SK-N-SH treated with all-trans-retinoic acid at 6 μM for 48 hours (cell line): ENCODE results near the gene RAP1GAP.

Experiments used
- ARNTL ChIP-seq: fragments of 450-650 bp; formaldehyde crosslinking; IDR thresholded peaks from 2 replicates; pipeline ENCODE4 v1.5.0; 2020; ENCODE audit warnings: low read depth, mild to moderate bottlenecking, moderate library complexity, borderline replicate concordance
- OSR1 ChIP-seq: fragments of 250-450 bp; sonication (Bioruptor Pico); IDR thresholded peaks from 2 replicates; pipeline ENCODE4 v1.8.0; 2022; ENCODE audit warnings: moderate library complexity, mild to moderate bottlenecking, inconsistent platforms
- RARB ChIP-seq: fragments of 250-450 bp; sonication (Bioruptor Pico); IDR thresholded peaks from 2 replicates; pipeline ENCODE4 v1.8.0; 2021; ENCODE audit warnings: mild to moderate bottlenecking, moderate library complexity
- SNAI2 ChIP-seq: fragments of 250-450 bp; sonication (Bioruptor Pico); IDR thresholded peaks from 2 replicates; pipeline ENCODE4 v1.5.0; 2020; ENCODE audit warnings: mild to moderate bottlenecking, moderate library complexity
- TOX ChIP-seq: fragments of 250-450 bp; sonication (Bioruptor Pico); IDR thresholded peaks from 2 replicates; pipeline ENCODE4 v1.8.0; 2021; ENCODE audit warnings: mild to moderate bottlenecking, moderate library complexity, borderline replicate concordance
- ZC3H10 ChIP-seq: fragments of 250-450 bp; sonication (Bioruptor Pico); IDR thresholded peaks from 2 replicates; pipeline ENCODE4 v1.5.1; 2021; ENCODE audit warnings: mild to moderate bottlenecking, moderate library complexity
- ZFP3 ChIP-seq: fragments of 250-450 bp; sonication (Bioruptor Pico); IDR thresholded peaks from 2 replicates; pipeline ENCODE4 v1.5.0; 2020; ENCODE audit warnings: mild to moderate bottlenecking, moderate library complexity
- ZFP30 ChIP-seq: fragments of 450-650 bp; formaldehyde crosslinking; IDR thresholded peaks from 2 replicates; pipeline ENCODE4 v1.5.0; 2022; ENCODE audit warnings: mild to moderate bottlenecking, moderate library complexity
- ZNF565 ChIP-seq: fragments of 450-650 bp; formaldehyde crosslinking; conservative IDR thresholded peaks from 2 replicates; pipeline ENCODE4 v1.5.0; 2020; ENCODE audit warnings: low read depth, mild to moderate bottlenecking, moderate library complexity
- ZNF70 ChIP-seq: fragments of 450-650 bp; formaldehyde crosslinking; IDR thresholded peaks from 2 replicates; pipeline ENCODE4 v1.5.0; 2020; ENCODE audit warnings: mild to moderate bottlenecking, moderate library complexity
- TF ChIP-seq, protein P1 (sequence below): fragments of 250-450 bp; sonication (Bioruptor Pico); IDR thresholded peaks from 2 replicates; pipeline ENCODE4 v1.8.0; 2020; ENCODE audit warnings: mild to moderate bottlenecking, moderate library complexity, borderline replicate concordance
- TF ChIP-seq, protein P2 (sequence below): fragments of 250-450 bp; sonication (Bioruptor Pico); IDR thresholded peaks from 2 replicates; pipeline ENCODE4 v1.5.1; 2020; ENCODE audit warnings: low read depth, mild to moderate bottlenecking, moderate library complexity

DNA sequence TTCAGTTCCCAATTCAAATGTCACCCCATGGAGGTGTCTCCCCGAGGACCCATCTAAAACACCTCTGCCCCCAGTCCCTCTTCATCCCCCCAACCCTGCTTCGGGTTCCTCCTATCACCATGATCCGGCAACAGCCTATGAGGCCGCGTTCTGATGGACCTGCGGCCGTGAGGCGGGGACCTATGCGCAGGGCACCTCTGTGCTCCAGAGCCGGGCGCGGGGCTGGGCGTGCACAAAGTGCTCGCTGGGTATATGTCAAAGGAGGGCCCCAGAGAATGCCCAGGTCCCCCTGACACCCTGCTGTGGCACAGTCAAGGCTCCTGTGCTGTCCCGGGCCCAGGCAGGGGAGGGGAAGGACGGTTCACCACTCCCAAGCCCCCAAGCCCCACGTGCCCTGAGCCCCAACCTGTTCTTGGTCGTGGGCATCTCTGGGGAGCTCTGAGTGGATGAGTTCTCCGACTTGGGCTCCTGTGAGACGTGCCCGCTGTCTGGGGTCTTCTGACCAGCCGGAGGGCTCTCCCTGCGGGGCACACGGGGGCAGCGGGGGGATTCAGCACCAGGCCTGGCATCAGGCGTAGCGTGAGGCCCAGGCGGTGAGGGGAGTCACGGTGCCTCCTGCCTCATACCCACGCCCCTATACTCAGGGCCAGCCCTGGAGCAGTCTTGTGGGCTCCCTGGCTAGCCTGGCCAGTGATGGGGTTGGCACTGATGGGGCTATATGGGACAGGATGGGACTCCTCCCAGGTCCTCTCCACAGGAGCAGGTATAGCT is 67.7 kb downstream of the RAP1GAP start:
- TF ChIP-seq TOX (CRISPR knock-in tag) (no peak), OSR1 (CRISPR knock-in tag) (no peak), ZNF70 (CRISPR knock-in tag) (no peak), ZC3H10 (CRISPR knock-in tag) (no peak), RARB (CRISPR knock-in tag) (no peak), ZFP30 (CRISPR knock-in tag) (no peak), ZNF565 (CRISPR knock-in tag) (no peak), ZFP3 (CRISPR knock-in tag) (no peak), ARNTL (CRISPR knock-in tag) (no peak), SNAI2 (no peak)
- TF ChIP-seq, protein P1, sequence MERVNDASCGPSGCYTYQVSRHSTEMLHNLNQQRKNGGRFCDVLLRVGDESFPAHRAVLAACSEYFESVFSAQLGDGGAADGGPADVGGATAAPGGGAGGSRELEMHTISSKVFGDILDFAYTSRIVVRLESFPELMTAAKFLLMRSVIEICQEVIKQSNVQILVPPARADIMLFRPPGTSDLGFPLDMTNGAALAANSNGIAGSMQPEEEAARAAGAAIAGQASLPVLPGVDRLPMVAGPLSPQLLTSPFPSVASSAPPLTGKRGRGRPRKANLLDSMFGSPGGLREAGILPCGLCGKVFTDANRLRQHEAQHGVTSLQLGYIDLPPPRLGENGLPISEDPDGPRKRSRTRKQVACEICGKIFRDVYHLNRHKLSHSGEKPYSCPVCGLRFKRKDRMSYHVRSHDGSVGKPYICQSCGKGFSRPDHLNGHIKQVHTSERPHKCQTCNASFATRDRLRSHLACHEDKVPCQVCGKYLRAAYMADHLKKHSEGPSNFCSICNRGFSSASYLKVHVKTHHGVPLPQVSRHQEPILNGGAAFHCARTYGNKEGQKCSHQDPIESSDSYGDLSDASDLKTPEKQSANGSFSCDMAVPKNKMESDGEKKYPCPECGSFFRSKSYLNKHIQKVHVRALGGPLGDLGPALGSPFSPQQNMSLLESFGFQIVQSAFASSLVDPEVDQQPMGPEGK: no peak
- TF ChIP-seq, protein P2, sequence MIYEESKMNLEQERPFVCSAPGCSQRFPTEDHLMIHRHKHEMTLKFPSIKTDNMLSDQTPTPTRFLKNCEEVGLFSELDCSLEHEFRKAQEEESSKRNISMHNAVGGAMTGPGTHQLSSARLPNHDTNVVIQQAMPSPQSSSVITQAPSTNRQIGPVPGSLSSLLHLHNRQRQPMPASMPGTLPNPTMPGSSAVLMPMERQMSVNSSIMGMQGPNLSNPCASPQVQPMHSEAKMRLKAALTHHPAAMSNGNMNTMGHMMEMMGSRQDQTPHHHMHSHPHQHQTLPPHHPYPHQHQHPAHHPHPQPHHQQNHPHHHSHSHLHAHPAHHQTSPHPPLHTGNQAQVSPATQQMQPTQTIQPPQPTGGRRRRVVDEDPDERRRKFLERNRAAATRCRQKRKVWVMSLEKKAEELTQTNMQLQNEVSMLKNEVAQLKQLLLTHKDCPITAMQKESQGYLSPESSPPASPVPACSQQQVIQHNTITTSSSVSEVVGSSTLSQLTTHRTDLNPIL (CRISPR knock-in tag): no peak
